A673 (cell line): Measurements from ENCODE around the gene TMEM125.

Source experiments
- EZH2 ChIP-seq: fragments of 200-600 bp; sonication (generic); IDR thresholded peaks from 2 replicates; pipeline ENCODE4 v1.6.1; 2017; ENCODE audit warnings: borderline replicate concordance, low read depth, mild to moderate bottlenecking, mixed read lengths, antibody characterized with exemption, low read length; ENCODE audit not compliant: poor library complexity, severe bottlenecking
- TF ChIP-seq, protein P1 (sequence below): fragments of 300-800, 200-600 bp; sonication (generic); conservative IDR thresholded peaks from 2 replicates; pipeline ENCODE4 v1.5.1; 2017; ENCODE audit warnings: low read depth, mild to moderate bottlenecking, antibody characterized with exemption, low read length, moderate library complexity, mixed read lengths

DNA sequence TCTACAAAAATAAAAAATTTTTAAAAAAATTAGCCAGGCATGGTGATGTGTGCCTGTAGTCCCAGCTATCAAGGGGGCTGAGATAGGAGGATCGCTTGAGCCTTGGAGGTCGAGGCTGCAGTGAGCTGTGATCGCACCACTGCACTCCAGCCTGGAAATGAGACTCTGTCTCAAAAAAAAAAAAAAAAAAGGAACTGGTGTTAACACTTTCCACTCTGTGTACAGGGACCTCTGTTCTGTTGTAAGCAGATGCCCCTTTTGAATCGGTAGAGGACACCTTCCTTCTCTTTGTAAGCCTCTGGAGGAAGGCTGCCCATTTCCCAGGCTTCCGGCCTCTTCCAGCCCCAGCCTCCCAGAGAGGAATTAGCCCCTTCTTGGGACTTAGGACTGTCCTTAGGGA is 22.9 kb downstream of the TMEM125 start:
- TF ChIP-seq, protein P1, sequence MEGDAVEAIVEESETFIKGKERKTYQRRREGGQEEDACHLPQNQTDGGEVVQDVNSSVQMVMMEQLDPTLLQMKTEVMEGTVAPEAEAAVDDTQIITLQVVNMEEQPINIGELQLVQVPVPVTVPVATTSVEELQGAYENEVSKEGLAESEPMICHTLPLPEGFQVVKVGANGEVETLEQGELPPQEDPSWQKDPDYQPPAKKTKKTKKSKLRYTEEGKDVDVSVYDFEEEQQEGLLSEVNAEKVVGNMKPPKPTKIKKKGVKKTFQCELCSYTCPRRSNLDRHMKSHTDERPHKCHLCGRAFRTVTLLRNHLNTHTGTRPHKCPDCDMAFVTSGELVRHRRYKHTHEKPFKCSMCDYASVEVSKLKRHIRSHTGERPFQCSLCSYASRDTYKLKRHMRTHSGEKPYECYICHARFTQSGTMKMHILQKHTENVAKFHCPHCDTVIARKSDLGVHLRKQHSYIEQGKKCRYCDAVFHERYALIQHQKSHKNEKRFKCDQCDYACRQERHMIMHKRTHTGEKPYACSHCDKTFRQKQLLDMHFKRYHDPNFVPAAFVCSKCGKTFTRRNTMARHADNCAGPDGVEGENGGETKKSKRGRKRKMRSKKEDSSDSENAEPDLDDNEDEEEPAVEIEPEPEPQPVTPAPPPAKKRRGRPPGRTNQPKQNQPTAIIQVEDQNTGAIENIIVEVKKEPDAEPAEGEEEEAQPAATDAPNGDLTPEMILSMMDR, result no peak
- no peak for TF ChIP-seq EZH2
